ENCODE measurements around the gene HRH2.
"Not testable (repeated sequence)": the region's sequence is repeated elsewhere in the genome, so short reads cannot be mapped to it uniquely, and the experiment has no call there.

HRH2 gene

GRCh38 chr5:175740014-175740413 is 82.1 kb downstream of the HRH2 start:
- no peak for DNase-seq (ENCODE audit: low read depth in 2 of 2)

- no peak for DNase-seq (ENCODE audit: low read depth in 2 of 2)
Measured at GRCh38 chr5:175741556-175741955, 83.7 kb downstream of the HRH2 start.

GRCh38 chr5:175742290-175742994 is 84.6 kb downstream of the HRH2 start:
- DNase-seq (ENCODE audit: low read depth in 2 of 2) = no peak

GRCh38 chr5:175743676-175744210 is 85.9 kb downstream of the HRH2 start:
- DNase-seq (ENCODE audit: low read depth in 2 of 2) = no peak

GRCh38 chr5:175745210-175745609 is 87.3 kb downstream of the HRH2 start:
- DNase-seq (ENCODE audit: low read depth in 2 of 2) = no peak

GRCh38 chr5:175746851-175747250 is 89.0 kb downstream of the HRH2 start:
- no peak for DNase-seq (ENCODE audit: low read depth in 2 of 2)

GRCh38 chr5:175747539-175748060 is 89.7 kb downstream of the HRH2 start:
- no peak for DNase-seq (ENCODE audit: low read depth in 2 of 2)

- DNase-seq (ENCODE audit: low read depth in 2 of 2) = no peak
Measured at GRCh38 chr5:175748650-175749049, 90.8 kb downstream of the HRH2 start.

- DNase-seq (ENCODE audit: low read depth in 2 of 2) = no peak
Measured at GRCh38 chr5:175749591-175749990, 91.7 kb downstream of the HRH2 start.

GRCh38 chr5:175750511-175750931 is 92.7 kb downstream of the HRH2 start:
- no peak for DNase-seq (ENCODE audit: low read depth in 2 of 2)

GRCh38 chr5:175751369-175751768 is 93.5 kb downstream of the HRH2 start:
- no peak for DNase-seq (ENCODE audit: low read depth in 2 of 2)

GRCh38 chr5:175752826-175753535 is 95.1 kb downstream of the HRH2 start:
- no peak for DNase-seq (ENCODE audit: low read depth in 2 of 2)

GRCh38 chr5:175753536-175754402 is 95.9 kb downstream of the HRH2 start:
- DNase-seq (ENCODE audit: low read depth in 2 of 2) = no peak

GRCh38 chr5:175759991-175760390 is 102.1 kb downstream of the HRH2 start:
- DNase-seq (ENCODE audit: low read depth in 2 of 2) = not testable (repeated sequence)
